Neural progenitor cell (in vitro differentiated cells): Measurements from ENCODE around the gene ALDH1A3. TPM values are rescaled to one million over a fixed set of nuclear protein-coding genes. Genes with fewer than 3 reads are reported as not detected.

ENCODE experiments used
- DNase-seq: peaks from one replicate; pipeline ENCODE4 v3.0.0-alpha.2; 2016; ENCODE audit warnings: low spot score
- H2AFZ ChIP-seq: fragments of 200-600 bp; sonication (generic); replicated peaks from 2 replicates; pipeline ENCODE4 v1.6.1; 2016; ENCODE audit warnings: antibody characterized with exemption
- H3F3A ChIP-seq: fragments of 200-600 bp; sonication (generic); 2 replicates; pipeline ENCODE4 v1.6.1; 2016; ENCODE audit warnings: antibody characterized with exemption, low read depth
- H3K27ac ChIP-seq: fragments of 200-600 bp; sonication (generic); 2 replicates; pipeline ENCODE4 v1.5.1; 2016; ENCODE audit warnings: mild to moderate bottlenecking
- H3K27me3 ChIP-seq: fragments of 200-600 bp; sonication (generic); 2 replicates; pipeline ENCODE4 v1.6.1; 2016; ENCODE audit warnings: mild to moderate bottlenecking, moderate library complexity
- H3K36me3 ChIP-seq: fragments of 200-600 bp; sonication (generic); 2 replicates; pipeline ENCODE4 v1.5.1; 2016
- H3K4me1 ChIP-seq: fragments of 200-600 bp; sonication (generic); 2 replicates; pipeline ENCODE4 v1.6.1; 2016; ENCODE audit warnings: mixed run types
- H3K4me2 ChIP-seq: fragments of 200-600 bp; sonication (generic); 2 replicates; pipeline ENCODE4 v1.6.1; 2016
- H3K4me3 ChIP-seq: fragments of 200-600 bp; sonication (generic); 2 replicates; pipeline ENCODE4 v1.5.1; 2016
- H3K79me2 ChIP-seq: fragments of 200-600 bp; sonication (generic); 2 replicates; pipeline ENCODE4 v1.6.1; 2016; ENCODE audit warnings: low read depth
- H3K9ac ChIP-seq: fragments of 200-600 bp; sonication (generic); 2 replicates; pipeline ENCODE4 v1.6.1; 2016
- H3K9me3 ChIP-seq: fragments of 200-600 bp; sonication (generic); 2 replicates; pipeline ENCODE4 v1.5.1; 2016; ENCODE audit warnings: low read depth
- H4K20me1 ChIP-seq: fragments of 200-600 bp; sonication (generic); 2 replicates; pipeline ENCODE4 v1.6.1; 2016; ENCODE audit warnings: low read depth
- H3K27ac Mint-ChIP-seq: 3 replicates; pipeline ENCODE4 v1.8.0; 2021; ENCODE audit warnings: mixed read lengths
- H3K27me3 Mint-ChIP-seq: 2 replicates; pipeline ENCODE4 v1.8.0; 2022; ENCODE audit warnings: low read depth, mild to moderate bottlenecking, inconsistent platforms, moderate library complexity, mixed read lengths; ENCODE audit not compliant: insufficient read depth
- H3K36me3 Mint-ChIP-seq: 3 replicates; pipeline ENCODE4 v1.8.0; 2021; ENCODE audit warnings: mixed read lengths
- H3K4me1 Mint-ChIP-seq: 3 replicates; pipeline ENCODE4 v1.8.0; 2021; ENCODE audit warnings: mixed read lengths
- H3K4me3 Mint-ChIP-seq: 3 replicates; pipeline ENCODE4 v1.8.0; 2021; ENCODE audit warnings: mild to moderate bottlenecking, moderate library complexity, mixed read lengths
- H3K9me3 Mint-ChIP-seq: 3 replicates; pipeline ENCODE4 v1.8.0; 2020; ENCODE audit warnings: mixed read lengths
- CTCF ChIP-seq: fragments of 200-600 bp; sonication (generic); IDR thresholded peaks from 2 replicates; pipeline ENCODE4 v1.5.1; 2017; ENCODE audit warnings: antibody characterized with exemption, mild to moderate bottlenecking
- EZH2 ChIP-seq: fragments of 200-600 bp; sonication (generic); IDR thresholded peaks from 2 replicates; pipeline ENCODE4 v1.6.1; 2017; ENCODE audit warnings: antibody characterized with exemption, mild to moderate bottlenecking, moderate library complexity
- EZH2phosphoT487 ChIP-seq: fragments of 200-600 bp; sonication (generic); IDR thresholded peaks from 2 replicates; pipeline ENCODE4 v1.6.1; 2017; ENCODE audit warnings: antibody characterized with exemption
- total RNA-seq: library from RNA; depleted of rRNA; stranded (reverse); fragments of >200 nt; gene quantifications from 2 replicates; pipeline ENCODE4 v1.2.3, GENCODE V29; 2015; ENCODE audit warnings: low replicate concordance

Gene ALDH1A3
- total RNA-seq, 1 donor from 2014 or later = 0.80 TPM

DNA sequence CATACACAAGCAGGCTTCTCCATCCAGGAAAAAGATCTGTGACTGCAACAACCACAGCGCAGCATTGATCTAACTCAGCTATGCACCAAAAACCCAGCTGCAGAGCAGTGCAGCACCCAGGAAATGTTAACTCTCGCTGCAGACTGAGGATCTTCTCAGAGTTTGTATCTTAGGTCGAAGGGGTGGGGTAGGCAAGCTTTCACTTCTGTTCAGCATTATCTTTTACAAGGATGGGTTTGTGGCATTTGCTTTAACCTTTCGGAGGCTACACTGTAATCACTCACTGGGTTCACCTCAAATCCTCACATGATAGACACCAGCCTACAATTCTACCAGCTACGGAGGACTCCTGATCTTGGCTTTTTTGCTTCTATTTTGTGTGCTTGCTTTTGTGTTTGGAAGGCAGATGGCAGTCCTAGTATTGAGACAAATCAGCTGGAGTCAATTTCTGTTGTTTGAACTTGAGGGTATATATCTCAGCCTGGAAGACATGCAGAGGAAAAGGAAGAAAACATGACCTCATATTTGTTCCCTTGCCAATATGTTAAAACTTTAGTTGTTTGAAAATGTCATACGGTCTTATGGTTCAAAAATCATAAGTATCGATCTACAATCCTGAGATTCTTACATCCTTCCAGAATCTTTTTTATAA, 64.7 kb downstream of the ALDH1A3 start:
- Histone ChIP-seq H3K9ac (no peak overlapping the region), H3K4me1 (no peaks in the 10 kb centered on the region), H3K27ac (no peak overlapping the region), H3F3A (no peaks in the 10 kb centered on the region), H3K36me3 (no peaks in the 10 kb centered on the region), H3K9me3 (no peaks in the 10 kb centered on the region), H3K4me3 (no peak overlapping the region), H3K4me2 (no peak overlapping the region), H3K27me3 (no peaks in the 10 kb centered on the region), H4K20me1 (no peaks in the 10 kb centered on the region), H3K79me2 (no peaks in the 10 kb centered on the region), H2AFZ (no peak overlapping the region)
- no peaks in the 10 kb centered on the region for H3K27me3 Mint-ChIP-seq
- no peaks in the 10 kb centered on the region for H3K9me3 Mint-ChIP-seq
- no peak for TF ChIP-seq CTCF
- TF ChIP-seq EZH2phosphoT487 = no peak
- no peak for TF ChIP-seq EZH2
- H3K27ac Mint-ChIP-seq = no peak overlapping the region
- H3K36me3 Mint-ChIP-seq = no peaks in the 10 kb centered on the region
- peaks cover 9% of the 10 kb centered on the region for H3K4me1 Mint-ChIP-seq
- DNase-seq = no peak
- H3K4me3 Mint-ChIP-seq = no peak overlapping the region

- Mint-ChIP-seq H3K36me3 (no peaks in the 10 kb centered on the region), H3K27ac (no peak overlapping the region), H3K27me3 (no peaks in the 10 kb centered on the region), H3K9me3 (no peaks in the 10 kb centered on the region), H3K4me3 (no peak overlapping the region), H3K4me1 (peaks cover 9% of the 10 kb centered on the region)
- H3K9me3 ChIP-seq = no peaks in the 10 kb centered on the region
- no peaks in the 10 kb centered on the region for H3F3A ChIP-seq
- no peak overlapping the region for H3K27ac ChIP-seq
- H3K79me2 ChIP-seq = no peaks in the 10 kb centered on the region
- no peak overlapping the region for H3K4me3 ChIP-seq
- no peak overlapping the region for H2AFZ ChIP-seq
- H3K4me1 ChIP-seq = no peaks in the 10 kb centered on the region
- H3K9ac ChIP-seq = no peak overlapping the region
- H3K36me3 ChIP-seq = no peaks in the 10 kb centered on the region
- DNase-seq = no peak
- H4K20me1 ChIP-seq = no peaks in the 10 kb centered on the region
- TF ChIP-seq EZH2 = no peak
- TF ChIP-seq CTCF = no peak
- TF ChIP-seq EZH2phosphoT487 = no peak
- no peak overlapping the region for H3K4me2 ChIP-seq
- H3K27me3 ChIP-seq = no peaks in the 10 kb centered on the region
These were observed 65.4 kb downstream of the ALDH1A3 start for GRCh38 chr15:100944986-100945385.

GRCh38 chr15:100947760-100948429, 68.3 kb downstream of the ALDH1A3 start:
- Mint-ChIP-seq H3K9me3 (no peaks in the 10 kb centered on the region), H3K4me1 (peaks cover 9% of the 10 kb centered on the region), H3K36me3 (no peaks in the 10 kb centered on the region), H3K27ac (no peak overlapping the region), H3K4me3 (no peak overlapping the region), H3K27me3 (no peaks in the 10 kb centered on the region)
- no peak overlapping the region for H3K4me3 ChIP-seq
- H3K9me3 ChIP-seq = no peaks in the 10 kb centered on the region
- H3K36me3 ChIP-seq = no peaks in the 10 kb centered on the region
- no peaks in the 10 kb centered on the region for H4K20me1 ChIP-seq
- no peaks in the 10 kb centered on the region for H3K79me2 ChIP-seq
- DNase-seq = no peak
- no peaks in the 10 kb centered on the region for H3F3A ChIP-seq
- H3K27ac ChIP-seq = no peak overlapping the region
- H3K27me3 ChIP-seq = no peaks in the 10 kb centered on the region
- peak overlapping the region; percentile 29 for H2AFZ ChIP-seq
- TF ChIP-seq CTCF (no peak), EZH2phosphoT487 (no peak), EZH2 (no peak)
- H3K4me1 ChIP-seq = no peaks in the 10 kb centered on the region
- H3K4me2 ChIP-seq = no peak overlapping the region
- H3K9ac ChIP-seq = no peak overlapping the region
